PC-3 (cell line): ENCODE results near the gene MBTPS2.

Source experiments
- EZH2 ChIP-seq: fragments of 300-600 bp; sonication (generic); IDR thresholded peaks from one replicate; pipeline ENCODE4 v1.6.1; 2017; ENCODE audit warnings: antibody characterized with exemption, mild to moderate bottlenecking, low read length; ENCODE audit not compliant: unreplicated experiment
- TF ChIP-seq, protein P1 (sequence below): fragments of 300-600 bp; sonication (generic); conservative IDR thresholded peaks from 2 replicates; pipeline ENCODE4 v1.5.1; 2017; ENCODE audit warnings: antibody characterized with exemption, low read depth, mild to moderate bottlenecking, low read length

DNA sequence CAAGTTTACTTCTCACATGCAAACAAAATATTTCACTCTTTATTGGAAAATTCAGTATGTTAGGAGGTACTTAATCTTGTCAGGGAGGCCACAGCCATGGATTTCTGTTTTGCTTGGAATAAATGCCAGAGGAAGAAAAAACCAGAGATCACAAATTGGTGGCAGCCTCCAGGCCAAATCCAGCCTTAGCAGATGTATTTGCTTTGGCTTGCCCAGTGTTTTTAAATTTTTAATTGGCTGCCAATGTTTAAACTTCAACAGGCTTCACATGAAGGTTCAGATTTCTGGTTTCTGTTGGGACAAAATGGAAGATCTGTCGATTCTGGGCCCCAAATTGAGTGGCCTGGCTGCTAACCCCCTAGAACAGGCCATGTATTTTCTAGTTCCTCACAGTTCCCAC is 35.6 kb downstream of the MBTPS2 start:
- TF ChIP-seq, protein P1, sequence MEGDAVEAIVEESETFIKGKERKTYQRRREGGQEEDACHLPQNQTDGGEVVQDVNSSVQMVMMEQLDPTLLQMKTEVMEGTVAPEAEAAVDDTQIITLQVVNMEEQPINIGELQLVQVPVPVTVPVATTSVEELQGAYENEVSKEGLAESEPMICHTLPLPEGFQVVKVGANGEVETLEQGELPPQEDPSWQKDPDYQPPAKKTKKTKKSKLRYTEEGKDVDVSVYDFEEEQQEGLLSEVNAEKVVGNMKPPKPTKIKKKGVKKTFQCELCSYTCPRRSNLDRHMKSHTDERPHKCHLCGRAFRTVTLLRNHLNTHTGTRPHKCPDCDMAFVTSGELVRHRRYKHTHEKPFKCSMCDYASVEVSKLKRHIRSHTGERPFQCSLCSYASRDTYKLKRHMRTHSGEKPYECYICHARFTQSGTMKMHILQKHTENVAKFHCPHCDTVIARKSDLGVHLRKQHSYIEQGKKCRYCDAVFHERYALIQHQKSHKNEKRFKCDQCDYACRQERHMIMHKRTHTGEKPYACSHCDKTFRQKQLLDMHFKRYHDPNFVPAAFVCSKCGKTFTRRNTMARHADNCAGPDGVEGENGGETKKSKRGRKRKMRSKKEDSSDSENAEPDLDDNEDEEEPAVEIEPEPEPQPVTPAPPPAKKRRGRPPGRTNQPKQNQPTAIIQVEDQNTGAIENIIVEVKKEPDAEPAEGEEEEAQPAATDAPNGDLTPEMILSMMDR, result no peak
- no peak for TF ChIP-seq EZH2
